MM.1S (cell line): ENCODE measurements around the gene RERE.

ENCODE experiments used
- CTCF ChIP-seq: fragments of 300-600 bp; sonication (generic); IDR thresholded peaks from 2 replicates; pipeline ENCODE4 v1.5.1; 2016; ENCODE audit warnings: antibody characterized with exemption, low read length, mixed read lengths
- EZH2 ChIP-seq: fragments of 300-600 bp; sonication (generic); optimal IDR thresholded peaks from 2 replicates; pipeline ENCODE3; 2017; ENCODE audit warnings: low read depth, mild to moderate bottlenecking, antibody characterized with exemption, low read length, mixed read lengths
- EZH2phosphoT487 ChIP-seq: fragments of 300-600 bp; sonication (generic); IDR thresholded peaks from 2 replicates; pipeline ENCODE4 v1.6.1; 2018; ENCODE audit warnings: antibody characterized with exemption, low read length

GRCh38 chr1:8487249-8487648, 330.2 kb downstream of the RERE start:
- no peak for TF ChIP-seq CTCF
- no peak for TF ChIP-seq EZH2
- no peak for TF ChIP-seq EZH2phosphoT487
